Measurements from ENCODE around the gene PIWIL1.
A peak's percentile ranks its signal among the peaks of the same experiment; 100 is the strongest.

Gene PIWIL1

DNA sequence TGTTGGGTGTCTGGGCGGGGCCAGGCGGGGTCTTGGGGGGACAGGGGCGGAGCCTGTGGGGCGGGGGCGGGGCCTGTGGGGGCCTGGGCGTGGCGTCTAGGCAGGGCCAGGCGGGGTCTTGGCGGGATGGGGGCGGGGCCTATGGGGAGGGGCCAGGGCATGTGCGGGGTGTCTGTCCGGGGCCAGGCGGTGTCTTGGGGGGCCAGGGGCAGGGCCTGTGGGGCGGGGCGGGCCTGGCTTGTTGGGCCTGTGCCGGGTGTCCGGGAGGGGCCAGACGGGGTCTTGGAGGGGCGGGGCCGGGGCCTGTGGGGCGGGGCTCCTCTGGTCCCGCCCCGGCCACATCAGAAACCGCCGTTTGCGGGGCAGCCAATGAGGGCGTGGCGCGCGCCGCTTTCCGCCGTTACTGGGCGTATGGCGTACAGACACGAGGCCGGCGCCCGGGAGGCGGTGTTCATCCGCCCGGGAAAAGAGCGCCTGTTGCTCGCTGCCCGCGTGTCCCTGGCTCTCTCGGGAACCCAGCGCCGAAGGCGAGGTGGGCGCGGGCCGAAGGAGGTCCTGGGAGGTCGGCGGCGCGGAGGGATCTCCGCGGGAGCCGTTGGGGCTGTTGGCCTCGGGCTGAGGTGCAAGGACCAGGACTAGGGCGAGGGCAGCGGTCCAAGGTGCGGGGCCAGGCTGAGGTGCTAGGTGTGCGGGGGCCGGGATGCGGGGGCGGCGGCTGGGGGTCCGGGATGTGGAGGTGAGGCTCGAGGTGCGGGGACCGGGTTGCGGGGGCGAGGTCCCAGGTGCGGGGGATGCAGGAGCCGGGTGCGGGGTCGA, at the start of gene PIWIL1:
Gene PIWIL1 (plus strand): TSS at position 400 of the 816 bp plus-strand sequence. CDS start 4,705 bp downstream, outside the sequence.
- no peak for DNase-seq (ENCODE audit: low spot score)

DNA sequence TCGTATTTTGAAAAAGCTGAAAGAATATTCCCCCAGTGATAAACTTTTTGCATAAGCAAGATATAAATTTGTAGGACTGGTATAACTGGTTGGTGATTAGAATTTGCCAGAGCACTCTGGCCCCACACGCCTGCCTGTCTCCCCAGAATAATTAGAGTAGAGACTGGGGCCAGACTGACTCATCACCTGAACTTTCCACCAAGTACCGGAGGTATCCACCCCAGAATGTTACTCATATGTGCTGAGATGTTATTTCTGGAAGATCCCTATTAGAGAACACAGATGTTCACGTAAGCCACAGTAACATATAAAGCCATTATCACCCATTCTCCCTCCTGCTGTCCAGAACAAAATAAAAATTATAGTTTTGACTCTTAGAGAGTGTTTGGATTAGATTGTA, 49.5 kb upstream of the PIWIL1 start:
- no peak for DNase-seq (ENCODE audit: low spot score)

DNA sequence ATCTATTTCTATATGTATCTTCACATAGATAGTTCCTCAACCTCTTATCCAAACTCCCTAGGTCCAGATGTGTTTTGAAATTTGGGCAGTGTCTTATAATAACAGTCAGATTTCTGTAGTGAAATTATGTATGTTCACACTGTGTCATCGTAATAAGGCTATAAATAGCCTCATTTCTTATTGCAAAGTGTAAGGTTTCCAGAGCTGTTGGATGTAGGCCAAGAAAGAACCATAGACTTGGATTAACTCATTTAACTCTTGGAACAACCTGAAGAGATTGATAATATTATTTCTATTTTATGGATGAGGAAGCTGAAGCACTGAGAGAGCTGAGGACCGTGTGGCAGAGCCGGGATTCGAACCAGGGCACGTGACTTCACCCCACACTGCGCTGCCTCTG, 49.0 kb upstream of the PIWIL1 start:
- no peak for DNase-seq (ENCODE audit: low spot score)

DNA sequence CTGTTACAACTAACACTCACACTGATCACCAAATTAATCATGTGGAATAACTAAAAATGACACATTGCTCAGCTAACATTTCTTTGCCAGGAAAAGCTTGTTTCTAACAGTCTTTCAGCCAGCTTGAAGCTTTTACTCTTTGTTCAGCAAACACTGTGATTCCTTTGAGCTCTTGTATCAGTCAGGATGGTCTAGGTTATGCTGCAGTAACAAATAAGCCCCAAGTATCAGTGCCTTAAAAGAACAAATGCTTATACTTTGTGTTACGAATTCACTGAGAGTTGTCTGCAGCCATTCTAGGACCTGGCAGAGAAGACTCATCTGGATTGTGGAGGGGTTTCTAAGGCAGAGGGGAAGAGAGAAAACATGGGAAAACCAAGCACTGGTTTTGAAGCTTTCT, 47.6 kb upstream of the PIWIL1 start:
- DNase-seq (ENCODE audit: low spot score): no peak

DNA sequence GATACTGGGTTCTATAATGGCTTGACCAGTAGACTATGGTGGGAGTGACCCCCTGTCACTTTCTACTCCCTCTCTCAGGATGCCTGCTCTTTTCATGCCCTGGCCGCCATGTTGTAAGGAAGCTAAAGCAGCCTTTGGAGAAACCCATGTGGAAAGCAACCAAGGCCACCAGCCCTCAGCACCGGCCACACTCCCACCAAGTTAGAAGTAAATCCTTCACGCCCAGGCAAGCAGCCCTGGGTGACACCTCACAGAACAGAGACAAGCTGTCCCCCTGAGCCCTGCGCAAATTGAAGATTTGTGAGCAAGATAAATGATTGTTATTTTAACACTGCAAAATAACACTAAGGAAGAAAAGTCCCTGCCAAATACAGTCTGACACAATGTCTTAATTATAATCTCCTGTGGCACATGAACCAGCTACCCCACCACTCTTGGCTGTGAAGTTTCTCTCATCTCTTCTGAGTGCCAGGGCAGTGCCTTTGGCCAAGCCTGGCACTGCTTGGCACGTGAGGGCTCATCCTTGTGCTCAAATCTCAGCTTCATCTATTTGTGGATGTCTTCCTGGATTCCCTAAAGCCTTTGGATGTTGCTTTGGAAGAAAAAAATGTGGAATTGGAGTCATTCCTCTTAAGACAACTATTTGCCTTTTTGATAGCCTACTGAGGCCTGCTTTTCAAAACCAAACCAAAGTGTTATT, 39.2 kb upstream of the PIWIL1 start:
- DNase-seq (ENCODE audit: low spot score): no peak

DNA sequence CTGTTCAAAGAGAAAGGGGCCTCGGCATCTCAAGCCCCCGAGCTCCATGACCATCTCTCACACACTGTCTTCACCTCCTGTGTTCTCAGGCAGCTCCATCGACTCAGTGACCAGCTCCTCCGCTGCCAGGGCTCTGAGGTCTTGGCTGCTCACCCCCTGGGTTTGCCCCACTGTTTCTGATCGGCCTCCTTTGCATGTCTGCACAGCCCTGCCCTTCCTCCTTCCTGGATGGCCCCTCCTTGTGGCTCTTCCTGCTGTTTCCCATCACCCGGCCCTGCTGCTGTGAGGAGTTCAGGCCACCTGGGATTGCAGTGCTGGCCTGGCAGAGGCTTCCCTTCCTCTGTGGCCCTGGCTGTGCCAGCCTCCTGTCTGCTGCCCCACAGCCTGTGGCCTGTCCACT, 38.1 kb upstream of the PIWIL1 start:
- no peak for DNase-seq (ENCODE audit: low spot score)

DNA sequence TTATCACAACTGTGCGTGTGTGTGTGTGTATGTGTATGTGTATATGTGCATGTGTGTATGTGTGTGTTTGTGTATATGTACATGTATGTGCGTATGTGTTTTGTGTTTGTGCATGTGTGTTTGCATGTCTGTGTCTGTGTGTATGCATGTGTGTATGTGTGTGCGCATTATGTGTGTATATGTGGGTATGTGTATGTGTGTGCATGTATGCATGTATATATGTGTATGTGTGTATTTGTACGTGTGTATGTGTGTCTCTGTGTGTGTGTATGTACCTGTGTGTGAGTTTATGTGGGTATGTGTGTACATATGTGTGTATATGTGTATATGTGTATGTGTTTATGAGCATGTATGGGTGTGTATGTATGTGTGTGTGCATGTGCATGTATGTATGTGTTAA, 37.6 kb upstream of the PIWIL1 start:
- DNase-seq (ENCODE audit: low spot score): no peak

DNA sequence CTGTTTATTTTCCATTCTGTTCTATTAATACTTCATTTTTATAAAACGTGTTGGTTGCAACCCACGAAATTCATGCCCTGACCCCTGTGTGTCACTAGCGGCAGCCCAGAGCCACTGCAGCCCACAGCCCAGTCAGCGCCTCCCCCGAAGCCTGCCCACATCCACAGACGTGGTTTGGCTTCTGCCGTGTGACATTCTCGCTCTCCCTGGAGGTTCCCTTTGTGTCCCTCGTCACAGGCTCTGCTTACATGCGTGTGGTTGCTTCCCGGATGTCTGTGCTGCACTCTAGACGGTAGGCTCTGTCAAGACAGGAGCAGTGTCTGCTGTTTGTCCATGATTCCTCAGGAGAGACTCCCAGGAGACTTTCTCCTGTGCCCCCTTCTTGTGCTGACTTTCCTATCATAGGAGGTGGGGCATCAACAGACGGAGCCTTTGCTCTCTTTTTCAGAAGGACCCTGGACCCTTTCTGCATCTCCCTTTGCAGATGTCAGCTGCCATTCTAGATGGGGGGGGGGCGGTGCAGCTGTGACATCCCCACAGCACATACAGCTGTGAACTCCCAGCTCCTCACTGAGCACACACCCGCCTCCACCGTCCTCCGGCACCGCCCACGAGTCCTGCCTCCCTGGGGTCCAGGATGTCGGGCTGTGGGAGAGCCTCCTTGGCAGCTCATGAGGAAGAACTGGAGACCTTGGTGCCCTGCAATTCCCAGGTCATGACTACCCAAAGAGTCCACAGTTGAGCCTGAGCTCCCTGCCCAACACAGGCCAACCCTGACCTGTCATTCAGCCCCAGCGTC, 36.8 kb upstream of the PIWIL1 start:
- no peak for DNase-seq (ENCODE audit: low spot score)

DNA sequence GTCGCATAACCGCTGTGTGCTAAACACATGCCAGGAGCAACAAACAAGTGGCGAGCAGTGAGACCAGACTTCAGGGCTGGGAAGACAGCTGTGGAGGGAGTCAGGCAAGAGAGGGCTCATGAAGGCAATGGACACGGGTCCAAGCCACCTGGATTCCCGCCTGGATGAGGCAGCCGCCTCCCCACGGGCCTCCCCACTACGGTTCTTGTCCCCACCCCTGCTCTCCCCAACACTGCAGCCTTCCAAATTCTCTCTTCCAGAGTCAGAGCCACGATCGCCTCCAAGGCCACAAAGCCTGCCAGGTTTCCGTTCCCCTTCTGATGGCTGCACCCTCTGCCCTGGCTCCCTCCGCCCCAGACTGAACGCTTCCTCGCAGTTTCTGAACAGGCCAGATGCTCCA, 36.1 kb upstream of the PIWIL1 start:
- no peak for DNase-seq (ENCODE audit: low spot score)

DNA sequence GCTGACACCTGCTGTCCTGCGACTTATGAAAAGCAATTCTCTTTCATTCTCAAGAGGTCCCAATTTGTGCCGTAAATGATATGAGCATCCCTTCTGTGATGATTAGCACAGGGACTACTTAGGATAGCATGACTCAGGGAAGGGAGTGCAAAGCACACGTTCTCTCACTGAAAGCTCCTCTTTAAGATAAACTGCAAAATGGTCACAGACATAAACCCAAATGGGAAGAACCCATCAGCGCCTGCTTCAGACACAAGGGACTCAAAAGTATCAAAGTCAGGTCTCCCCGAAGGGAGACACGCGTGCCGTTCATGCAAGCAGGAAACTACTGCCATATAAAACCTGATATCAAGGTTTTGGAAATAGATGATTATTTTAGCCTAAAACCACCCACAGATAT, 33.9 kb upstream of the PIWIL1 start:
- DNase-seq (ENCODE audit: low spot score): no peak

DNA sequence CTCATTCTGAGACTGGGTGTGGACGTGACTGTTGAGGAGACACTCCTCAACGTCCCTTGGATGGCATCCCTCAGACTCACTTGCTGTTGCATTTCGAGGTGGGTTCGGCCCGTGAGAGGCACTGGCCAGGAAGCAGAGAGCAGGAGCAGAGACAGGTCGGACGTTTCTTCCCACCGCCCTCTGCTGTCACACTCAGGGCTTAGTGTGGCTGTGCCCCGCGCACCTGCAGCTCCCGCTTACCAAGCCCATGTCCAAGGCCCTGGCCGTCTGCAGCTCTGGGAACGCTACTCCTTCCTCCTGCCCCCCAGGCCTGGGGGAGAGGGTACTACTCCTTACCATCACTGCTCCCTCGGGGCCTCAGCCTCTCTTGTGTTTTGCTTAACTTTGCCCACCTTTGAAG, 29.8 kb upstream of the PIWIL1 start:
- no peak for DNase-seq (ENCODE audit: low spot score)

DNA sequence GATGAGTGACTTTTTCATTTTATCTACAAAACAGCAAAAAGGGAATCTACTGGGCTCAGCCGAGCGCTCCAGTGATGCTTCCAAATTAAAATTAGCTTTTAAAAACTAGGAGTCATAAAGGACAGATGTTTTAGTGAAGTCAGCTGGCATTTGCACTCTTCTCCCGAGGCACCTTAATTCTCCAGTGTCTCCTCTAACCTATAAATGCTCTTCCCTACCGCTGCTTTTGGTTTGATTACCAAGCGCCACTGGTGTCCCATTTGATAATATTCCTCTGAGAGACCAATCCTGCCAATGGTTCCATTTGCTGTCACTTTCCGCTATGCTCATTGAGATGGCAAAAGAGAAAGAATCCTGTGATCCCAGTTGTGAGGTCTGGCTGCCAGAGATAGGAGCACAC, 29.3 kb upstream of the PIWIL1 start:
- DNase-seq (ENCODE audit: low spot score): no peak

DNA sequence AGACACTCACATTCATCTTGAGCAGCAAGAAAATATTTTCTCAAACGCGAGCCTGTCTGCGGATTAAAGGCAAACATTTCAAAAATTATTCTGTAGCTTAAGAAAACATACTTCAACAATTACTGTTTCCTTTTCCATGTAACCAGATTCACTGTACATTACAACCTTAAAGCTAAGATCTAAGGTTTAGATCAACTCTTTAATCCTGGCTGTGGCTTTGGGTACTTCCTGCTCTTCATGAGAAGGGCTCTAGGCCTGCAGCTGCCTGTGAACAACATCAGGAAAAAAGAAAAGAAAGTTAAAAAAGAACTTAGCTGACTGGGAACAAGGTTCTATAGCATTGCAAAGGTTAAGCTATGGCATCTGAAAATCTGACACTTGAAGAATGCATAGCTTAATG, 21.4 kb upstream of the PIWIL1 start:
- no peak for DNase-seq (ENCODE audit: low spot score)

DNA sequence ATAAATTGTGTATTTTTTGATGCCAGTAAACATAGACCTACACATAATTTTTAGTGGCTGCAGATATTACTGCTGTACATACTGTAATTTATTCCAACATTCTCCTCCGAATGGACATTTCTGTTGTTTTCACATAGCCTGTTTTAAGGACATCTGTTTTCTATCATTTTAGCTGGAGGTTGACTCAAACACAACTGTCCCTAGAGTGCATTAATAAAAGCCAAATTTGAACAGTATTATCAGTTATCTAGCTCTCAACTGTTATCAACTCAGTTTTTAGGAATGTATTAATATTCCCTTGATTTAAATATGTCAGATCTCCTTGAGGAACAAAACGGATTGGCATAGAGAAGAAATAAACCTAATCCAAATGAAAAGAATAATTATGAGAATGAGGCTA, 17.2 kb upstream of the PIWIL1 start:
- no peak for DNase-seq (ENCODE audit: low spot score)

DNA sequence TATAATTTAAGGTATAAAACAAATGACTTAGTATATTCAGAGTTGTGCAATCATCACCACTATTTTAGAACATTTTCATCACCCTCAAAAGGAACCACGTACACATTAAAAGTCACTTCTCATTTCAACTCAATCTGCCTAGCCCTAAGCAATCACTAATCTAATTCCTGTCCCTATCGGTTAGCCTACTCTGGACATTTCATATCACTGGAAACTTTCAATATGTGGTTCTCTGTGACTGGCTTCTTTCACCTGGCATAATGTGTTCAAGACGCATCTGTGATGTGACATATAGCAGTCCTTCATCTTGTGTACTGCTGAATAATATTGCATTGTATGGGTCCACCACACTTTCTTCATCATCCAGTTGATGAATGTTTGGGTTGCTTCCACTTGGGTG, 15.4 kb upstream of the PIWIL1 start:
- DNase-seq (ENCODE audit: low spot score): no peak

DNA sequence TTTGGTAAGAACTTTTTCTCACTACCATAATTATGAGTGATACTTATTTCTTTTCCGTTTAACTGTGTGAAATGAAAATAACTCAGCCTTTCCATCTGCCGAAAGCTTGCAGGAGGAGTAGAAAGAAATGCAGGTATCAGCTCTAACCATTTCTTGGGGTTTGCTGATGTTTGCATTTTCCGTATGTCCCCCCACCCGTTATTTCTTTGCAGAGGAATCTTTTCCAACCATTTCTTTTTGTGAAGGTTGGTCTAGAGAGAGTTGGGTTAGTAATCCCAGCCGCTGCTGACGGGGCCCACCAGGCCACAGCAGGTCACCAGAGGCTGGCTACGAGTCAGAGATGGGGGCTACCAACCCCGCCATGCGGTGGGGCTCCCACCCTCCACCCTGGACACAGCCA, 7.0 kb upstream of the PIWIL1 start:
- DNase-seq (ENCODE audit: low spot score): no peak

DNA sequence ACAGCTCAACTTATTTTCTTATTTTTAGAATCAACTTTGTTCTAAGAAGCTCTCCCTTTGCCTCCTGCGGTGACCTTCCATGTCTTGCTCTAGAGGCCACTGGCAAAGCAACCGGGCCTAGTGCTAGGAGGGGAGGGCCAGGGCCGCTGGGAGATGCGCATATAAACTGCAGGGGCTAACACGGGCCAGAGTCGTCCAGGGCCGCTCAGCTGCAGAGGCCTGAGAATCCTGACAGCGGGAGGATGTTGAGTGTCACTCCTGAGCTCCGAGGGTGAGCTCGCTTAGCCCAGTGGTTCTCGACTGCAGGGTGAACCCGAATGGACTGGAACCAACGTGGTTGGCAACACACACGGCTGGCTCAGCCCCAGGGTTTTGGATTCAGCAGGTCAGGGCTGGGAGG, 6.5 kb upstream of the PIWIL1 start:
- no peak for DNase-seq (ENCODE audit: low spot score)

DNA sequence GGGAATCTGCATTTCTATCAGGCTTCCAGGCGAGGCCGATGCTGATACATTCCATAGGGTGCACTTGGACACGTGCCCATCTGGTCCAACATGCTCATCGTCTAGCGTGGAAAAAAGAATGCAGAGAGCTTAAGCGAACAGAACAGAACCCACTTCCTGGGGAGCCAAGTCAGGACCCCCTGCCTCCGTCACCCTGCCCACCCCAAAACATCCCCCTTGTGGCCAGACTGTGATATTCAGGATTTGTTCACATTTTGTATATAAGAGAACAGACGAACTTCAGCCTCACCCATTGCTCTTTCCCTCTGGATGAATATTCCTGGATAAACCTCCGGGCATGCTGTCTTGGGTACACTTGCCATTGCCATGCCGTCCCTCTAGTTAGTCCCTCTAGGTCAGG, 4.3 kb upstream of the PIWIL1 start:
- no peak for DNase-seq (ENCODE audit: low spot score)

DNA sequence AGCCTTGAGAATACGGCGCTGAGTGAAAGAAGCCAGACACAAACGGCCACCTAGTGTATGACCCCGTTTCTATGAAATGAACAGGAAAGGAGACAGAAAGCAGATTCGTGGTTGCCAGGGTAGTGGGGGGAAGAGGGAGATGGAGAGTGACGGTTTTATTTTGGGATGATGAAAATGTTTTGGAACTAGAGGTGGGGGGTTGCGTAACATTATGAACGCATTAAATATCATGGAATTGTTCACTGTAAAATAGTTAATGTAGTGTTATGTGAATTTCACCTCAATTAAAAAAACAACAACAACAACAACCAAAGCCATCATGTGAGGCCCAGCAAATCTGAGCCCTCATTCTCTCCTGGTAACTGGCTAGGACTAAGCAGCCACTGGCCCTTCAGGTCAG, 3.3 kb upstream of the PIWIL1 start:
- DNase-seq (ENCODE audit: low spot score): no peak

DNA sequence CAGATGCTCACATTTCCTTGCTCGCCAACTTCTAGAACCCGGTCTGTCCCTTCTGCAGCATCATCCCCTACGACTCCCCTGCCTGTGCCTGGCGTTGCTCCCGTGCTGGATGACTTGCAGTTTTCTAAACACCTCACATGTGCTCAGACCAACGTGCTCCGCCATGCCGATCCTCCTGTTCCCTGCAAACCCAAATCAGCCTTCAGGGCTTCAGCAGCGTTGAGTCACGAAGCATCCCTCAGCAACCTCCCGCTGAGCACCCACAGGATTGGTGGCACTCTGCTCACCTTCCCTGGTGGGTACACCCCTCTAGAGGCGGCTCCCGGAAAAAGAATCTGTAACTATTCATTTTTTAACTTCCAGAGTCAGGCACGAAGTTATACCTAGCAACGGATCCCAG, 2.8 kb upstream of the PIWIL1 start:
- DNase-seq (ENCODE audit: low spot score): no peak

DNA sequence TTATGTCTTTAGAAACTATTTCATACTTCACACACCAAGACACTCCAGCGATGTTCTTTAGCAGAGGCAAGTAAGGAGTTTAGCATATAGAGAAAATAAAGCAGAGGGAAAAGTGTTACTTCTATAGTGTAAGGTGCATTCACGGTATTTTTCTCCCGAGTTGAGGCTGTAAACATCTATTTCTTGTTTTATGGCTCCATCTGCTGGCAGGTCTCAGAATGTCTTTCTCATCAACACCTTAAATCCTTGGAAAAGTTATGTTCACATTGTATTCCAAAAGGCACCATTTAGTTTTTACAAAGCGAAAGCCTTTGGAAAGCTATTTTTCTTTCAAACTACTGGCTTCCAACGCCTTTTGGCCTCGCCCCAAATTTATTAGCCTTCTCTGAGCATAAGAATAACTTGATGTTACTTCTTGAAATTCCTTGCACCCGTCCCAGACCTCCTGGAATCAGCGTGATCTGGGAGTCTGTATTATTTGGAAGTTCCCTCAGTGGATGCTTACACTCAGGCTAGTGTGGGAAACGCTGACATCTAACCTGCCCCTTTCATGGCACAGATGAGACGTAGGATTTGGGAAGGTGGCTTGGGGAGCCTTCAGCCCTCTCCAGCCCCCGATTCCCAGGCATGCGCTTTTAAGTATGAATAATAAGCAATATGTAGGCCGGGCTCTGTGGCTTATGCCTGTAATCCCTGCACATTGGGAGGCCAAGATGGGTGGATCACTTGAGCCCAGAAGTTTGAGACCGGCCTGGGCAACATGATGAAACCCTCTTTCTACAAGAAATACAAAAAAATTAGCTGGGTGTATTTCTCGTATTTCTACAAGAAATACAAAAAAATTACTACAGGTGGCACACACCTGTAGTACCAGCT, 1.9 kb upstream of the PIWIL1 start:
- peak; percentile 79 for DNase-seq (ENCODE audit: low spot score)
